HG03571 (cell line): ENCODE results near the gene TMEM208.
A peak's percentile ranks its signal among the peaks of the same experiment; 100 is the strongest.

Experiments used
- ATAC-seq: cut with Tn5 transposase; IDR thresholded peaks from one replicate; pipeline ENCODE4 v1.9.1; 2021; ENCODE audit not compliant: unreplicated experiment

TMEM208 gene

GRCh38 chr16:67234180-67234597, 7.3 kb downstream of the TMEM208 start:
- ATAC-seq = no peak

- no peak for ATAC-seq
These were observed 9.1 kb downstream of the TMEM208 start for GRCh38 chr16:67235816-67236562.

DNA sequence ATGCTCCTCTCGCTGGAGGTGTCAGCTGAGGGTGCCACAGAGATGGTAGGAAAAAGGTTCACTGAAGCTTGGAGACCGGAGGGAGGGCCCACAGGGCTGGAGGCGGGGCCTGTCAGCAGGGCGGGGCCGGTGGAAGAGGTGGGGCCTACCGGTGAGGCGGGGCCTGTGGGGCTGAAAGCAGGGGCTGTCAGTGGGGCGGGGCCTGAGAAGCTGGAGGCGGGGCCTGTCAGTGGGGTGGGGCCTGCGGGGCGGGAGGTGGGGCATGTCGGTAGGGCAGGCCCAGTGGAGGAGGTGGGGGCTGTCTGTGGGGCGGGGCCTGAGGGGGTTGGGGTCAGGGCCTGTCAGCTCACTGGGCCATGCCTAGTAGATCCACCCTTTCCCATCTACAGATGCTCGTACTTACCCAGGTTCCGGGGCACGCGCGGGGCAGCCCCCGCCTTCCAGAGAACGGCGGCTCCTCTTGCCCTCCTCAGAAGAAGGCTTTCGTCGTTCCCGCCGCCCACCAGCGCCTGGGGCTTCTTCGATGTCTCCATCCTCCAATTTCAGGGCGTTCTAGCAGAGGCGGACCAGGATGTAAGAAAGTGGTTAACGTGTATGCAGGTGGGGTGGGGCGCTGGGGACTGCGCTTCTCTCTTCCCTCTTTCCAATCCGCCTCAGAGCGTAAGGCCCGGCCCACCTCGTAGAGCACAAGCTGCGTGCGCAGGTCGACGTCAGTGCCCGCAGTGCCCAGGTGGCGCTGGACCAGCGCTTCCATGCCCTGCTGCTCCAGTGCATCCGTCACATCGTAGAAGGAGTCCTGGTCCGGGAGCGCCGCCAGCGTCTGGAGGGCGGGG, 9.8 kb downstream of the TMEM208 start:
- ATAC-seq = no peak

- no peak for ATAC-seq
These were observed 10.7 kb downstream of the TMEM208 start for GRCh38 chr16:67237396-67238277.

DNA sequence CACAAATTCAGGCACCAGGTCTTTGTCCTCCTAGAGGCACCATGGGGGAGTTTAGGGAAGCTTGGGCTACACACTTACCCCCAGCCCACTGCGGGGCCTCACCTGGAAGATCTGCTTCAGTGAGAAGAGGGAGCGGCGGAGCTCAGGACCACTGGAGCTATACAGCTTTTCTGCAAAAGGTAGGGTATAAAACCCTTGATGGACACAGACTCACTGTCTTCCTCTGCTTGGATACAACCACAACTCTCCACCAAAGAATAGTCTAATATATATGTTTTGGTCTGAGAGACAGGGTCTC, 11.3 kb downstream of the TMEM208 start:
- no peak for ATAC-seq

- ATAC-seq = no peak
These were observed 12.0 kb downstream of the TMEM208 start for GRCh38 chr16:67238806-67239470.

DNA sequence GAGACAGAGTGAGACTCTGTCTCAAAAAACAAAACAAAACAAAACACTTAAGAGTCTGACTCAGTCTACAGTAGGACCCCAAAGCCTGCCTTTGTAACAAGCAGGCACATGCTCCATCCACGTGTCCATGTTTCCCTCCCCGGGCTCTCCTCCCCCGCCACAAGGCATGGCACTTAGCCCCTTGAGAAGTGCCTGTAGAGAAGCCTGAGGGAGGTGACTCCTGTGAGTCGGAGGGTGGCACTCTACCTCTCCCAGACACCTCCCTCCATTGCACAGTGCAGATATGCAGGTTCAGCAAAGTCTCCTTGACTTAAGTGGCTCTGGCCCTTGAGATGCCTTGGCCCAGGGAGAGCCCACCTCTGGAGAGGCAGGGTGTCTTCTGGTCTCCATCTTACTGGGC, 13.6 kb downstream of the TMEM208 start:
- ATAC-seq = no peak

DNA sequence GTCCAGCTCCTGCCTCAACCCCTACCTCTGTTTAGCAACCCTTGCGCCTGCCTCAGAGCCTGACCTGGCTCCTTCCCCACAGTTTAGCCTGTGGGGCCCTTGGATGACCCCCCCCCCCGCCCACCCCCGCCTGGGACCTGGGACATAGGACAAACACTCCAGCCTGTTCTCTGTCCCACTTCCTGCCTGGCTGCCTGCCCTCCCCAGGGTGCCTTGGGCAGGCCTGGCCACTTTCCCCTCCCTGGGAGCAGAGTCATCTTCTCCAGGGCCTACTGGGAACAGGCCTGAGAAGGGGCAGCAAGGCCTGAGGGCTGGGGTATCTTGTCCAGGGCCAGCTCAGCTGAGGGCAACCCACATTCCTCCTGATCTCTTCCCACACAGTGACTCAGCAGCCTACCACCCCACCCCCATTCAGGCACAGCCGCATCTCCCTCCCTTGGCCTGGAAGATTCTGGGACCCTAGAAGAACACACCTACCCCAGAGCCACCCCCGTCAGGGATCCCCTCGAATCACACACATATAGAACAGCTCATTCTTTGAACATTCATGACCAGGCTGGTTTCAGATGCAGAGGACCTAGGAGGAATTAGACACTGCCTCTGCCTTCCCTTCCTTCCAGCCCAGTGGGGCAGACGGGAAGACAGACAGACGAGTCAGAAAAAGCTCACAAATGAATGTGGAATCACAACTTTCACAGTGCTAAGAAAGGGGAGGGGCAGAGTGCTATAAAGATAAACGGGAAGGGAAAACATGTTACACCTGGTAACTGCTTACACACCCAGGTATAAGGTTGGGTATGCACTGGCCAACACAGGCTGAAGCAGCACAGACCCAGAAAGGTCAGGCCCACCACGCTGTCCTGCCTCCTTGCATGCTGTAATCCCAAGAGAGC, 14.3 kb downstream of the TMEM208 start:
- ATAC-seq = no peak

- no peak for ATAC-seq
These were observed 15.3 kb downstream of the TMEM208 start for GRCh38 chr16:67242138-67242730.

DNA sequence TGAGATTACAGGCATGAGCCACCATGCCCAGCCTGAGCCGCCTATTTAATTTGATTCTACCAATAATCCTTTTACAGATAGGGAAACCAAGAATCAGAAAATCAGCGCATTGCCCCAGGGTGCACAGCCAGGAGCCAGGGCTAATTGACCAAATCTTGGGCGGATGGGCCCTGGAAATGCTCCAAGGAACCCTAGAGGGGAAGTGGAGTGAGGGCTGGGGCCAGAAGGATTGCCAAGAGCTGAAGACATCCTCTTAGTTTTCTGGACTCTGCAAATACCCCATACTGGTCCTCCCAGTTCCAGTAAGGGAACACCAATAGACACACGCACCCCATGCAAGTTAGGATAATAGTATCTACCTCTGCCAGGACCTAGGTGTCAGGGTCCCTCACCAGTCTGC, 16.6 kb downstream of the TMEM208 start:
- ATAC-seq = no peak

GRCh38 chr16:67244387-67245185, 17.7 kb downstream of the TMEM208 start:
- peak; percentile 50 for ATAC-seq

DNA sequence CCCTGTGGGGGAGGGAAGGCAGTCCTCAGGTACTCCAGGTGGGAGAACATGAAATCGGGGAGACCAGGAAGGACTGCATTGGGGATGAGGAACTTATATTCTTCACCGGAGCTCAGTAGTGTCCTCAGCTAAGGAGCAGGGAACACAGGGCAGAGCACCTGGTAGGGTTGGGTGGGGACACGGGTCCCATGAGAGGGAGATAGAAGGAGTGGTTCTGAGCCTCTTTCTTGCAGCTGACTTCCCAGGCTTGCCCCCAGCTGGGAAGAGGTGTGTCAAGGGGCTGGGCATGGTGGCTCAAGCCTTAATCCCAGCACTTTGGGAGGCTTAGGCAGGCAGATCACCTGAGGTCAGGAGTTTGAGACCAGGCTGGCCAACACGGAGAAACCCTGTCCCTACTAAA, 18.3 kb downstream of the TMEM208 start:
- ATAC-seq = no peak

- ATAC-seq = no peak
These were observed 18.7 kb downstream of the TMEM208 start for GRCh38 chr16:67245674-67246080.

DNA sequence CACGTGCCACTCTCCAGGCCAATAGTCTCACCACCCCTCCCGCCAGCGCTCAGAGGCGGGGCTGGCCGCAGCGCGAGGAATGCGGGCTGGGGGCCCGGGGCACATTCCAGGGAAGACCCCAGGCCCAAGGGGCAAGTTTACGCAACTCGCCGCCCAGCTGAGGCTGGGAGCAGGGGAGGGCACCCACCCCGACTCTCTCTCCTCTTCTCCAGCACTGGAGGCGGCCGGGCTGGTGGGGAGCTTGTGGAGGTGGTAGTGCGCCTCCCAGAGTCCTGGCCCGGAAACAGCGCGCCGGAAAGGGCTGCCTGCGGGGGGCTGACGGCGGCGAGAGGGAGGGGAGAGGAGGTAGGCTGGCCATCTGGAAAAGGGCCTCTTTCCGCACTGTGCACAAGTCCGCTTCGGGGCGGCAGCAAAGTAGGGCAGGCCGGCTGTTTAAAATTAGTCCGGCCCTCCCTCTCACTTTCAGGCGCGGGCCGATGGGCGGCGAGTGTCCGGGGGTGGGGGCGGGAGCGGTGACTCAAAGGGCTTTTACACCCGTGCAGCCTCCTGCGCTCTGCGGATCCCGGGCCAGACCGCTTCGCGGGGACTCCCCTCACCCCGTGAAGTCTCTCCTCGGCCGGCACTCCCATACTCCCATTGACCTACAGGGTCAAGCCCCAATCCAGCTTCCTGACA, 19.3 kb downstream of the TMEM208 start:
- no peak for ATAC-seq

DNA sequence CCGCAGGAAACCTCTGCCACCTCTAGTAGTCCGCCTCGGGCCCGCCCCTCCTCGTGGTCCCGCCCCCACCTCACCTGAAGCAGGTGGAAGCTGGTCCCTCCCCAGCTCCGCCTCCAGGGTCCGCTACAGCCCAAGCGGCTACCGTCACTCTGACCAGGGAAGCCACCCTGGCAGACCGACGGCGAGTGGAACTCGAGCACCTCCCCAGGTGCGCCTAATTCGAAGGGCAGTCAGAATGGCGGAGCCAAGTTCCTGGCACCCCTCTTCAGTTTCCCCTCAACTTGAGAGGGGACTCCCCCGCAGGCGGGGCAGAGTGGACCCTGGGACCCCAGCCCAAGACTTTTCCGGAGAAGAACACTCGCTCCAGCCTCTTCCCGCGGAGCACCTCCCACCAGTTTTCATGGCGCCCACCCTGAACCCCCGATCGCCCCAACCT, 19.8 kb downstream of the TMEM208 start:
- ATAC-seq = no peak

DNA sequence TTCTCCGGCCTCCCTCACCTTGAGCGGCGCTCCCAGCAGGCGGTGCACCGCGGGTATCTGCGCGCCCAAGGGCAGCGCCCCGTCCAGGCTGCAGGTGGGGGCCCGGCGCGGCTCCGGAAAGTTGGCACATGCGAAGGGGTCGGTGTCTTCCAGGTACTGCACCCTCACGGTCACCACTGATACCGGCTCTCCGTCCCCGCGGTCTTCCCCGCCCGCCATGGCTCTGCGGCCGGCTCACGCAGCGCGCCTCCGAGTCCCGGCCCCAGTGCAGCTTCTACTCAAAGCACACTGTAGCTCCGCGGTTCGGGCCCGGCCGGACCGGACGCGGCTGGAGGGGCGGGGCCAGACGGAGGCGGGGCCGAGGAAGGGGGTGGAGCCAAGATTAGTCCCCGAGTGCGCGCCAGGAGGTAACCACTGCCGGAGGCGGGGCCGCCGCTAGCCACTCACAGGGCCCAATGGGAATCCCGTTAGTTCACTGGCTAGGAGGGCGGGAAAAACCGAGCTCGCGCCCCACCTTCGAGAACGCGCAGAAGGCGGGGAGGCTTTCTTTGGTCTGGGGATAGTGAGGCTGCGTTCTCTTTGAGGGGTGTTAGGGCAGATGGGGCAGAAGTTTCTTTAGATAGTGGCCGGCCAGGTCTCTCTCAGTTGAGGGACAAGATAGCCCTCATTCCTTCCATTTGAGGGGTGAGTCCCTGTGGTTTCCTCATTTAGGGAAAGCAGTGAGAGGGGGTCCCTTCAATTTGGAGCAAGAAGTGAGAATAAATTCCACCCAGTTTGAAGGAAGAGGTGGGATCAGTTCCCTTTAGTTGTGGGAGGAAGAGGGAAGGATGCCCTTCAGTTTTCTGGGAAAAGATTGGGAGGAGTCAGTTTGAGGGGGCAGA, 20.5 kb downstream of the TMEM208 start, which contains the start of gene FHOD1:
FHOD1 (minus strand) TSS at position 290 of the 881 bp plus-strand sequence; CDS start at position 219, 71 bp downstream.
- peak; percentile 41 for ATAC-seq

- no peak for ATAC-seq
These were observed 21.1 kb downstream of the TMEM208 start for GRCh38 chr16:67248073-67248400.
